ENCODE measurements around the gene TPO.
"Not testable (repeated sequence)": the region's sequence is repeated elsewhere in the genome, so short reads cannot be mapped to it uniquely, and the experiment has no call there.

Gene TPO

DNA sequence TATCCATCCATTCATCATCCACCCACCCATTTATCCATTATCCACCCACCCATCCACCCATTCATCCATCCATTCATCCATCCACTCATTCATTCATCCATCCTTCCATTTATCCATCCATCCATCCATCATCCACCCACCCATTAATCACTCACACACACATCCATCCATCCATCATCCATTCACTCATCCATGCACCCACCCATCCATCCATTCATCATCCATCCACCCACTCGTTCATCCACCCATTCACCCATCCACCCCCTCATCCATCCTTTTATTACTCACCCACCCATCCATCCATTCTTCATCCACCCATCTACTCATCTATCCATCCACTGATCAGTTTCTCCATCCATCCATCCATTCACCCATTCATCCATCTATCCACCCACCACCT, 8.1 kb upstream of the TPO start:
- DNase-seq (ENCODE audit: low read depth, low spot score) = no peak

DNA sequence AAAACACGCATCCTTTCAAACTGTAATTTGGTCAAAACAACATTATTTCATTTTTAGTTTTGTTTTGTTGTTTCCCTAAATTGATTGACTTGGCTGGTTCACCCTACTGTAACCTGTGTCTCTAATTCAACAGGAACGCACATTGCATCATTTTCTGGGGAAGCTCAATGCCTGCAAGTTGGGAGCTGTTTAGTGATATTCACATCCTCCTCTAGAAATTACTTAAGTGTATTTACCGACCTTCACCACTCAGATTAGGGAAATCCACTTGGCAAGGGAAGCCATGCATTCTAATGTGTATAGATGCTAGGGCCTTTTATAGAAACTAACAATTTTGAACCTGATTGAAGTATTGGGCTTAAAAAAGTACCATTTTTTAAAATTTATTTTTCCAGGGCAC, 7.3 kb upstream of the TPO start:
- DNase-seq (ENCODE audit: low read depth, low spot score) = no peak

DNA sequence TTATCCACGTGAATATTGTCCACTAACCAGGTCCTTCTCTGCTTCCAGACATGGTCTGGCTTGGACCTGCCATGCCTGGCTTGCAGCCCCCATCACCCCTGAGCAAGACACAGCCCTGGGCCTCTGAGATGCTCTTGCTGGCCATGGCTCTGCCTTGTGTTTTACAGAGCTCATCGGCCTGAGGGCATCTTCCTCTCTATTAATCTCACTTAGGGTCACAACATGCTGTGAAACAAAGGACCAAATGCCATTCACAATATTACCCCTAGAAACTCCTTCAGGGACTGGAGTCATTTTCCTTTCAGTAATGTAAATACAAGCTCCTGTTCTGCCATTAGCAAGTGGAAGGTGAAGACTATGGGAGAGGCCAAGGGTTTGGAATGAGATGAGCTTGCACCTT, 6.8 kb upstream of the TPO start:
- DNase-seq (ENCODE audit: low read depth, low spot score) = no peak

DNA sequence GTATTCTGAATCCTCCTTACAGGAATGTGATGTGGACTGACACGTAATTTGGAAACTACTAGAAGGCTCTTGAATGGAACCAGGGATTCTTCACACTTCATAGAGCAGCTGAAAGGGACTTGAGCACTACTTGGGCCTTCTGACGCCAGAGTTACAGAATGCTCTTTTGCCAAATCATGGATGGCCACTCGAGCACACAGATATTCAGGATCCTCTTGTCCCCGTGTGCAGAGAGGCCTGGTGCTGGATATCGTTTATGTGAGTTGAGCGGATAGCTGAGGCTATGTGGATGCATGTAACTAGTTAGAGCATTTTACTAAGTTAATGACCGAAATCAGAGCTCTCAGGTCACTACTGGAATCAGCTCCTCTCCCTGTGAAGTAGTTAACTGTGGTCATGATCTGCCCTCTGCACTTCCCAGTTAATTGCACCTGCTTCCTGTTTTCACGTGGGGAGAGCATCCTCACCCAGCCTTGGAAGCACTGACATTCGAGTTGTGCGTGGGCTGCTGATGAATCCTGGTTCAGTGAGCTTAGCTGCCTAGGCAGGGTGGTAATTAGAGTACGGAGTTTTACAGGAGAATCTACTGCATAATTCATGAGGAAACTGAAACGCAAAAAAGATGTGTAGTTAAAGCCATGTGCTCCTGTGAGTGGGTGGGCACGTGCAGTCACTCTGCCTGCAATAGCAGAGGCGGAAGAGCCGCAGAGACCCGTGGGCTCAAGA, 5.2 kb upstream of the TPO start:
- no peak for DNase-seq (ENCODE audit: low read depth, low spot score)

DNA sequence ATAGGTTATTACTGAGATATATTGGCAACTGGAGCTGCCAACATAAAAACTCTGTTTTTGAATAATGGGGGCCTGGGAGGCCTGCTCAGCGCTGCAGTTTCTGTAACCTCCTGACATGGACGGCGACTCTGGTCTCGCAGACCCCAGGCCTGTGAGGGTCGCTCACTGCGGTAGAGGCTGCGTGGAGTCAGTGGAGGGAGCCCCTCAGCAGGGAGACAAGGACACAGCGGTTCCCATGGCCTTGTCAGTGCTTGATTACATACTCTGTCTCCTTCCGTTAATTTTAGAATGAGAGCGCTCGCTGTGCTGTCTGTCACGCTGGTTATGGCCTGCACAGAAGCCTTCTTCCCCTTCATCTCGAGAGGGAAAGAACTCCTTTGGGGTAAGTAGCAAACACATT, 858 bp downstream of the TPO start:
- no peak for DNase-seq (ENCODE audit: low read depth, low spot score)

DNA sequence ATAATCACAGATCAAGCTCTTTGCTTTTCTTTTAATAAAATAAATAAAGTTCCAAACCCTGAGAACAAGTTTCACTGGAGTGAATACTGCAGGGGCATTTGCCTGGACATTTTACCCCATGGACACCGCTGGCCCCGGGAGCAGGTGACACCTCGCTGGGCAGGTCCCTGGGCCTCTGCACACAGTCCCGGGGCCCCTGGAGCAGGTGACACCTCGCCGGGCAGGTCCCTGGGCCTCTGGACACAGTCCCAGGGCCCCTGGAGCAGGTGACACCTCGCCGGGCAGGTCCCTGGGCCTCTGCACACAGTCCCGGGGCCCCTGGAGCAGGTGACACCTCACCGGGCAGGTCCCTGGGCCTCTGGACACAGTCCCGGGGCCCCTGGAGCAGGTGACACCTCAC, 1.6 kb downstream of the TPO start:
- DNase-seq (ENCODE audit: low read depth, low spot score) = not testable (repeated sequence)

DNA sequence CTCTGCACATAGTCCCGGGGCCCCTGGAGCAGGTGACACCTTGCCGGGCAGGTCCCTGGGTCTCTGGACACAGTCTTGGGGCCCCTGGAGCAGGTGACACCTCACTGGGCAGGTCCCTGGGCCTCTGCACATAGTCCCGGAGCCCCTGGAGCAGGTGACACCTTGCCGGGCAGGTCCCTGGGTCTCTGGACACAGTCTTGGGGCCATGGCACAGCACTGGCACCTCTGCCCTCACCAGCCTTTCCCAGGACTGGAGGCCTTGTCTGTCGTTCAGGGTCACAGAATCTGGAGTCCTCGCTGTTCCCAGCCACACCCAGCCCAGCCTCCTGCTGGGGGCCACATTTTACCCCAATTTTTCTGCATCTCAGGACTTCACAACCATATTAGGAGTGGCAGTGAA, 2.2 kb downstream of the TPO start:
- no peak for DNase-seq (ENCODE audit: low read depth, low spot score)

DNA sequence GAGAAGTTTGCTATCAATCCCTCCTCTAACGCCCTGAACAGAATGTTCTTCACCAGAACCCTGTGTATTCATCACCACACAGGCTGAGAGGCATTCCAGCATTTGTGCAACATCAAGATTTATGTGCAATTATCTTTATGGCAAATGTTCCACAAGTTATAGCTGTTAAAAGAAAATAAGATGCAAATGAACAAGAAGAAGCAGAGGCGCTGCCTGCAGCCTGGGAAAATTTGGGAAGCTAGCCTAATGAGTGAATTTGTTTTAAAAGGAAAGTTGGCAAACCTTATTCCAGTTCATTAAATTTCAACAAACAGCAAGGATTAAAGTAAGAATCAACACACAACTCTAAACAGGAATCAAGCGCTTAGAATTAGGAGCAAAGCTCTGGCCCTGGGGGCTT, 5.3 kb downstream of the TPO start:
- DNase-seq (ENCODE audit: low read depth, low spot score) = no peak

DNA sequence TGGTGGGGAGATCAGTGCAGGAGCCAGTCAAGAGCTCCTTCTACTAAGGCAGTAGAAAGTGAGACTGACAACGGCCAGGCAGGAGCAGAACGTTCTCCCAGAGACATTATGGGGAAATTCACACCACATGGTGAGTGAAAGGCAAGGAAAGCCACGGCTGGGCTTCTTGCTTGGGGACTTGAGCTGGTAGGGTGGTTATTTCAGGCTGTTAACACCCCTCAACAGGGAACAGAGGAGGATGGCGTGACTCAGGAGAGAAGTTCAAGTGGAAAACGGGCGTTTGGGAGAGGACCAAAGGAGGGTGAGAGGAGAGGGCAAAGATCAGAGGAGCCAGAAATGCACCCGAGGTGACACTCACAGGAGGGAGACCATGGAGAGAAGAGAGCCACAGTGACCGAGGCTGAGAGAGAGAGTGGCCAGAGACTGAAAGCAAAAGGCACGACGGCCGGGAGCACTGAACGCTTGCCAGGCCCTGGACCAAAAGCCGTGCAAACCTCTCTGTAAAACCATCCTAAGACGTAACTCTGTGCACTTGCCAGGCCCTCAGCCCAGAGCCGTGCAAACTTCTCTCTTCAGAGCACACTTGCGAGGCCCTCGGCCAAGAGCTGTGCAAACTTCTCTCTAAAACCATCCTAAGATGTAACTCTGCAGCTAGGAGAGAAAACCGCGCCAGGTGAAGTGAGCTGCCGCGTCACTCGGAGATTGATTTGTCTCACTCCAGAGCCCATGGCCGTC, 7.7 kb downstream of the TPO start:
- no peak for DNase-seq (ENCODE audit: low read depth, low spot score)

DNA sequence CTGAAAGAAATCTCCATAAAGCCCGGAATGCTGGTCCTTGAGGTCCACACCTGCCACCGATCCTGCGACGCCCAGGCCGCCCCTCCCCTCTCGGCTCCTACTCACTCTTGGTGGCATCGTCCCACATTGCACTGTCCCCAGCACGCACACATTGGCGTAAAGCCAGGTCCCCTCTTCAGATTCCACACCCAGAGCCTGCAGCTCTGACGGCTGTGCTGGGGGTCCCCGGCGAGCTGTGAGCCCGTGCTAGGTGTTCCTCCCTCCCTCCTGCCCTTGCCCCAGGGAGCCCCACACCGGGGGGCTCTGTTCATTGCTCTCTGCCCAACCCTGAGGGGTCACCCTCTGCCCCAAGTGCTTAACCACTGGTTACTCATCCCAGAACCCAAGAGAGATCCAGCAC, 8.5 kb downstream of the TPO start:
- DNase-seq (ENCODE audit: low read depth, low spot score) = no peak

DNA sequence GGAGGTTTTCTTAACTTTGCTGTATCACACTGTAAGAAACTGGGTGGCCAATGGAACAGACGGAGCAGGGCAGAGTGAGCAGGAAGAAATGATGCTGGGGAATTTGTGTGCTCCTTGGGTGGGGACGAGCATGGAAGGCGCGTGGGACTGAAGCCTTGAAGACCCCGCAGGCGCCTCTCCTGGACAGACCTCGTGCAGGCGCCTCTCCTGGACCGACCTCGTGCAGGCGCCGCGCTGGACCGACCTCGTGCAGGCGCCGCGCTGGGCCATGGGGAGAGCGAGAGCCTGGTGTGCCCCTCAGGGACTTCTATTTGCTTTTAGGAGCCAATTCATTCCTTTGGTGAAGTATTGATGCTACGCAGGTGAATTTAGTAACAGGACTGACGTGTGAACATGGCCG, 8.9 kb downstream of the TPO start:
- DNase-seq (ENCODE audit: low read depth, low spot score) = no peak

DNA sequence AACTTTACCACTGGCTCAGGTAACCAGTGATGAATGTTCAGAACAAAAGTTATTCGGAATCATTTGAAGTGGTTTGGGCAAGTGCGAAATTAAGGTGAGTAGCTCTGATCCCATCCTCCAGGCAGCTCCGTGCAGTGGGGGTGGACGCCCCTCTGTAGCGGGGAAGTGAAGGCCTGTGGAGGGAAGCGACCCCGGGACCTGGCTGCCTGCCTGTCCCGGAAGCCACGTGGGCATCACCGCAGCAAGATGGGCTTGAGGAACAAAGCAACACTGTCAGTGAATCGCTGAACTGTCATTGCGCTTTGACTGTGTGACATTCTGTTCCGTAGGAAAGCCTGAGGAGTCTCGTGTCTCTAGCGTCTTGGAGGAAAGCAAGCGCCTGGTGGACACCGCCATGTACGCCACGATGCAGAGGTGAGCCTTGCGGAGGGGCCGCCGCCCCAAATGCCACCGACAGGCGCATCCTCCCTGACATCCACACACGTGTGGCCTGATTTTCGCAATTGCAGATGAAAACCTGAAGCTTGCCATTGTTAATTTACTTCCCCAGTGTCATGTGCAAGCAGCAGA, 9.5 kb downstream of the TPO start:
- no peak for DNase-seq (ENCODE audit: low read depth, low spot score)

DNA sequence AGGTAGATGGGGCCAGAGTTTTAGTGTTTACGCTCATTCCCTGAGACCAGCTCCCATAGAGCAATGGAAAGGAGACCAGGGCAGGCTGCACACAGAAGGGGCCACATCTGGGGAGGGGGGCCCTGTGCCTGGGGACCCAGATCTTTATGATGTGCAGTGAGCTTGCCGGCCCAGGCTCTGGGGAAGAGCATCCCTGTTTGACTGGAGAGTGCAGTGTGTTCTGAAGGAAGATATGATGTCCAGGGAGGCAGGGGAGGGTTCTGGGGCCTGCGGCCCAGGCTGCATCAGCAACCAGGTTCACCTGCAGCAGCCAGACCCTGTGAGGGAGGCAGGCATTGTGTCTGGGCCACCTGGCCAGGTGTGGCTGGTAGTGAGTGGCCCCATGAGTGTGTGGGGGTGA, 13.8 kb downstream of the TPO start:
- no peak for DNase-seq (ENCODE audit: low read depth, low spot score)

DNA sequence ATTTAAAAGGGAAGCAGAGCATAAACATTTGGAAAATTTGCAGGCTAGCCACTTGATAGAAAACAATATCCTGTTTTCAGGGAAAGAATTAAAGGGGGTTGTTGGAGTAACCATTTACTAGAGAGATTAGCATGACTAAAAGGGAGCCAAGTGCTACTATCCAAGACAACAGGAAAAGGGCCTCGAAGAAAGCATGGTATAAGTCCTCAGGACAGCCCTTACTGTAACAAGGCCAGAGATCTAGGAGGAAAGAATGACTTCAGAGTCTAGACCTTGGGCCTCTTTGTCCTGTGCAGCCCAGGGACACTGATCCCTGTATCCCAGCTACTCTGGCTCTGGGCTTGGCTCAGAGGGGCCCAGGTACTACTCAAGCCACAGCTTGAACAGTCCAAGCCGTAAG, 16.6 kb downstream of the TPO start:
- no peak for DNase-seq (ENCODE audit: low read depth, low spot score)

DNA sequence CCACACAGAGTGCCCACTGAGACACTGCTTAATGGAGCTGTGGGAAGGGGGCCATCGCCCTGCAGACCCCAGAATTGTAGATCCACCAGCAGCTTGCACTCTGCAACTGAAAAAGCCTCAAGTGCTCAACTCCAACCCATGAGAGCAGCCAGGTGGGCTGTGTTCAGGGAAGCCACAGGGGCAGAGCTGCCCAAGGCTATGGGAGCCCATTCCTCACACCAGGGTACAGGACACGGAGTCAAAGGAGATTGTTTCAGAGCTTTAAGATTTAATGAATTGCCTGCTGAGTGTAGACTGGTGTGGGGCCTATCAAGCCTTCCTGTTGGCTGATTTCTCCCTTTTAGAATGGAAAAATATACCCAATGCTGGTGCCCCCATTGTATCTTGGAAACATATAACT, 17.2 kb downstream of the TPO start:
- DNase-seq (ENCODE audit: low read depth, low spot score) = no peak

DNA sequence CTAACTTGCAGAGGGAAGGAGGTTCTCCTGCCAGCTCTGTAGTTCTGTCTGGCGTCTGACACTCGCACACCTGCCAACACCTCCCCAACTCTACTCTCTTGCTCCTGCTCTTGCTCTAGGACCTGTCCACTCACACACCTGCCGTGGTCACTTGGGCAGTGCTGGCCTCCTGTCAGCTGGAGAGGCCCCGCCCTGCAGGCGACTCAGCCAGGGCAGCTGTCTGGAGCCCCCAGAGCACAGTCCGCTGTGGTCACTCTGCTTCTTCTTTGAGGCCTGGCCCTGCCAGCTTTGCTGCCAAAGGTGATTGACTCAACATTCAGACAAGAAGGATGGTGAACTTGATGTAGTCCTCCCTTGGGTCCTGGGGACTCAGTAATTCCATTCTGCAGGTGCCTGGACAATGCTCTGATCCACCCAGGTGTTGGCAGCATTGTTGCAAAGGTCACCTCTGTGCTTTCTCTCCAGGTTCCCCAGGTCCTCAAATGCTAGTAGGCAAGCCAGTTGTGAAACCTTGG, 18.7 kb downstream of the TPO start:
- DNase-seq (ENCODE audit: low read depth, low spot score) = no peak

DNA sequence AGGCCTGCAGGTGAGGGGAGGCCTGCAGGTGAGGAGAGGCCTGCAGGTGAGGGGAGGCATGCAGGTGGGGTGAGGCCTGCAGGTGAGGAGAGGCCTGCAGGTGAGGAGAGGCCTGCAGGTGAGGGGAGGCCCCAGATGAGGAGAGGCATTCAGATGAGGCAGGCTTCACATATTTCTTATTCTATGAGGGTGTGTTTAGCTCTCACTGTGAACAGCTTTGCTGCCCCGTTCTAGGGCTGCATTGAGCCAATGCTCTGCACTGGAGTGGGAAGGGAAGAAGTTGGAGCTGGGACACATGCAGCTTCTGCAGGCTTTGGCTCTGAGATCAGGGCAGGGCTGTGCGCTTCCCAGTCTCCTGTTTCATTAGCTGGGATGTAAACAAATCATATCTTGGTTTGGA, 19.5 kb downstream of the TPO start:
- no peak for DNase-seq (ENCODE audit: low read depth, low spot score)

DNA sequence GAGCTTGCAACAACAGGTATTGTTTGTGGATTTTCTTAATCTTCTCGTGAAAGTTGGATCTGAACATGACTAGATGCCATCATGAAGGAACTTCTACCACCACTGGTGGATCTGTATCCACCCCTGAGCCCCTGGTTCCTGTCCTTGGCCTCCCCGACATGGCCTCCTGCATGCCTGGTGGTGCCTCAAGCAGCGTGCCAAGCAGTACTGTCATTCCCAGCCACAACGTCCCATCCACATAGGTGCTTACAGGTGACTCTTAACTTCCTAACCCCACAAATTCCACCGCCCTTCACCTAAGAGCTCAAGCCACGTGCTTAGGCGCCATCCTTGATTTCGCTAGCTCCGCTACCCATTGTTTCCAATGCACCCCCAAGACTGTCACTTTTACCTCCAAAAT, 23.1 kb downstream of the TPO start:
- no peak for DNase-seq (ENCODE audit: low read depth, low spot score)

DNA sequence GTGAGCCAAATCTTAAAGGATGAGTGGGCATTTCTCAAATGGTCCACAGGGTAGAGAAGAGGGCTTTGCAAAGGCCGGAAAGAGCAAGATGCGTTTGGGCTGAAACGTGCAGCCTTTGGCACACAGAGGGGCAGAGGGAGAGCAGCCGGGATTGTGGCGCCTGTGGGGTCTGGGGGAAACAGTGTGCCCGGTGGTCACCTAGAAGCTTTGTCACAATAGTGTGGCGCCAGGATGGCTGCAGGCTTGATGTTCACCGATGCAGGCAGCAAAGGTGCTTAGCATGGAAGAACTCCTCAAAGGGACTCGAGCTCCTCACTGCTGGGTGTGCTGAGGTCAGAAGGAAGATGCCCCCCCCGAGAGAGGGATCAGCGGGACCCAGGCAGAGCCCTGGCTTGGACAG, 23.8 kb downstream of the TPO start:
- no peak for DNase-seq (ENCODE audit: low read depth, low spot score)

DNA sequence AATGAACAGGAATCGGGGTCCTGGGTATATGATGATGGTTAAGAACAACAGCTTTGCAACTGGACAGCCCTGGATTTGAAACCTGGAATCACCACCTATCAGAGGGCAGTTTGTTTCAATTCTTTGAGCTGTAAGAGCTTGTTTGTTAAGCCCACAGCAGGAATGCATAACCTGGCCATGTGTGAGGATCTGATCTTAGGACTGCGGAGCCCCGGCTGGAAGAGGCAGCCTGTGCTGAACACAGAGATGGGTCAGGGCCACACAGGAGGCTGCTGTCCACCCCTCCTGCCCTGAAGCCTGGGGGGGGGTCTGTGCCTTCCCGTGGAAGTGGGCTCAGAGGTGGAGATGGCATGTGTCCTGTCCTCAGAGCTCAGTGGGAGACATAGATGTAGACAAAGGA, 24.3 kb downstream of the TPO start:
- DNase-seq (ENCODE audit: low read depth, low spot score) = no peak

DNA sequence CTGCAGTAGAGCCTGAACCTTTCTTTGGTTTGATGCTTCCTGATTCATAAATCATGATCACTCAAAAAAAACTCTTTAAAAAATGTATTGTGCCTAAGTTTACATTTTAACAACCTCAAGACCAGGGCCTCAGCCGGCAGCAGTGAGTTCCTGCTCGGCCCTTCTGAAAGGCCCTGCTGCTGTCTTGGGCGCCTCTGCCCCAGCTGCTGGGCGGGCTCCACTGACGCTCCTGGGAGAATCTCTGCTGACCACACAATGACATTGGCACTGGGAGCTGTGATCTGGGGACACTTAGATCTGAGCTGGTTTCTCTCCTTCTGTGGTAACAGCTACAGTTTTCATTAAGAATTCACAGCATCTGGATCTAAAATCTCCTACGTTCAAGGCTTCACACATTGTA, 25.7 kb downstream of the TPO start:
- DNase-seq (ENCODE audit: low read depth, low spot score) = no peak

DNA sequence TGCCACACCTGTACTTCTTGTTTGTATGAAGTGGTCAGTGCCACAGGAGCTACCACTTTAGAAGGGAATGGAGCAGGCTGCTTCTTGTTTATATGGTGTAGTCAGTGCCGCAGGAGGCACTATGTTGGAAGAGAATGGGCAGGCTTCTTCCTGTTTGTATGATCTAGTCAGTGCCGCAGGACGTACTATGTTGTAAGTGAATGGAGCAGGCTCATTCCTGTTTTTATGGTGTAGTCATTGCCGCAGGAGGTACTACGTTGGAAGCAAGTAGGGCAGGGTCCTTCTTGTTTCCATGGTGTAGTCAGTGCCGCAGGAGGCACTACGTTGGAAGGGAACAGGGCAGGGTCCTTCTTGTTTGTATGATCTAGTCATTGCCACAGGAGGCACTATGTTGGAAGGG, 27.3 kb downstream of the TPO start:
- DNase-seq (ENCODE audit: low read depth, low spot score) = no peak

DNA sequence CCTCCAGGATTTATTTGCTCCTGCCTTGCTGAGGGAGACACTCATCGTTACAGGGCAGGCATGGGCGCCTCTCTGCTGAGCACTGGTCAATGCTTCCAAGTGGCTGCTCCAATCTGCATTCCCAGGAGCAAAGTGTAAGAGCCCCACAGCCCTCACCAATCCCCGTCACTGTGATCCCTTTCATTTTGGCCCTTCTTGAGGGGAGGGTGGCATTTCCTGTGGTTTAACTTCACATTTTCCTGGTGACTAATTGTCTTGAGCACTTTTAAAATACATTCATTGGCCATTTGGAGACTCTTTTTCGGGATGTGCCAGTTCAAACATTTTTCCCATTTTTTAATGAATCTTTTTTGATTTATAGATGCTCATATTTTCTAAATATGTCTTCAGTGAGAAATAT, 33.0 kb downstream of the TPO start:
- no peak for DNase-seq (ENCODE audit: low read depth, low spot score)

Measured in iPS DF 19.7 (cell line).